DND-41 (cell line): ENCODE measurements around the gene ASIC1.

Experiments used
- CTCF ChIP-seq: IDR thresholded peaks from 2 replicates; pipeline ENCODE4 v1.5.1; 2012; ENCODE audit warnings: borderline replicate concordance, low read length, moderate library complexity, mild to moderate bottlenecking; ENCODE audit not compliant: poor library complexity, severe bottlenecking; ENCODE audit errors: extremely low read depth
- EZH2 ChIP-seq: IDR thresholded peaks from 3 replicates; pipeline ENCODE4 v1.6.1; 2012; ENCODE audit warnings: borderline replicate concordance, low read depth, mild to moderate bottlenecking, moderate library complexity, low read length, inconsistent platforms; ENCODE audit not compliant: severe bottlenecking

- TF ChIP-seq CTCF (peak; percentile 52), EZH2 (no peak)
Measured at GRCh38 chr12:50101663-50102062, 44.3 kb downstream of the ASIC1 start.
